WTC11 (cell line): ENCODE measurements around the gene POLR2C. TPM values are rescaled to one million over a fixed set of nuclear protein-coding genes. Genes with fewer than 3 reads are reported as not detected.

ENCODE experiments used
- ATAC-seq: fragments of 200-7000 bp; cut with Tn5 transposase; 2 replicates; pipeline ENCODE4 v1.10.0; 2021; ENCODE audit warnings: mild to moderate bottlenecking, moderate library complexity
- CTCF ChIA-PET: fragments of 300-600 bp; sonication (Branson Sonifier 250); formaldehyde crosslinking; loops from one replicate; lab custom pipeline; 2021; ENCODE audit warnings: antibody characterized with exemption; lab: Charles Lee
- POLR2A ChIA-PET: fragments of 350-600 bp; sonication (Branson Sonifier 250); formaldehyde crosslinking; loops from one replicate; lab custom pipeline; 2021; ENCODE audit warnings: antibody characterized with exemption; lab: Charles Lee
- DNase-seq: peaks from one replicate; pipeline ENCODE4 v3.0.0; 2021; ENCODE audit warnings: low spot score
- H3K27ac Mint-ChIP-seq: 2 replicates; pipeline ENCODE4 v1.8.0; 2021; ENCODE audit warnings: mixed read lengths
- H3K27me3 Mint-ChIP-seq: 2 replicates; pipeline ENCODE4 v1.8.0; 2021; ENCODE audit warnings: low read depth, mild to moderate bottlenecking, moderate library complexity, mixed read lengths
- H3K36me3 Mint-ChIP-seq: 2 replicates; pipeline ENCODE4 v1.8.0; 2021; ENCODE audit warnings: mixed read lengths
- H3K4me1 Mint-ChIP-seq: 2 replicates; pipeline ENCODE4 v1.8.0; 2022; ENCODE audit warnings: mixed read lengths
- H3K4me3 Mint-ChIP-seq: 2 replicates; pipeline ENCODE4 v1.8.0; 2021; ENCODE audit warnings: mild to moderate bottlenecking, moderate library complexity, mixed read lengths
- H3K9me3 Mint-ChIP-seq: 2 replicates; pipeline ENCODE4 v1.8.0; 2021; ENCODE audit warnings: mixed read lengths
- ATF2 ChIP-seq: sonication (generic); formaldehyde crosslinking; IDR thresholded peaks from 2 replicates; pipeline ENCODE4 v1.8.1; 2022; ENCODE audit warnings: low read depth, missing genetic modification reagents, borderline replicate concordance
- ATF6 ChIP-seq: sonication (generic); formaldehyde crosslinking; IDR thresholded peaks from 2 replicates; pipeline ENCODE4 v1.8.1; 2023; ENCODE audit warnings: mild to moderate bottlenecking, missing genetic modification reagents
- CDX4 ChIP-seq: fragments of 250-450 bp; sonication (Bioruptor Pico); IDR thresholded peaks from 2 replicates; pipeline ENCODE4 v1.9.0; 2021; ENCODE audit warnings: moderate library complexity, mild to moderate bottlenecking, inconsistent platforms, borderline replicate concordance
- CREB1 ChIP-seq: sonication (generic); formaldehyde crosslinking; IDR thresholded peaks from 2 replicates; pipeline ENCODE4 v1.8.0; 2023; ENCODE audit warnings: mild to moderate bottlenecking, missing genetic modification reagents
- CTCF ChIP-seq: fragments of 200-600 bp; IDR thresholded peaks from 2 replicates; pipeline ENCODE4 v1.8.0; 2022; ENCODE audit warnings: antibody characterized with exemption
- E2F1 ChIP-seq: sonication (generic); formaldehyde crosslinking; IDR thresholded peaks from 2 replicates; pipeline ENCODE4 v1.8.0; 2022; ENCODE audit warnings: mild to moderate bottlenecking, missing genetic modification reagents
- FOXK1 ChIP-seq: sonication (generic); formaldehyde crosslinking; IDR thresholded peaks from 2 replicates; pipeline ENCODE4 v1.8.0; 2022; ENCODE audit warnings: mild to moderate bottlenecking, moderate library complexity, missing genetic modification reagents
- GTF2I ChIP-seq: fragments of 250-450 bp; sonication (Bioruptor Pico); conservative IDR thresholded peaks from 2 replicates; pipeline ENCODE4 v1.4.0; 2021; ENCODE audit warnings: mild to moderate bottlenecking
- IRF2 ChIP-seq: sonication (generic); formaldehyde crosslinking; IDR thresholded peaks from 2 replicates; pipeline ENCODE4 v1.8.0; 2022; ENCODE audit warnings: low read depth, missing genetic modification reagents, borderline replicate concordance
- MAX ChIP-seq: sonication (generic); formaldehyde crosslinking; IDR thresholded peaks from 2 replicates; pipeline ENCODE4 v1.8.0; 2022; ENCODE audit warnings: mild to moderate bottlenecking, missing genetic modification reagents
- MLX ChIP-seq: sonication (generic); formaldehyde crosslinking; IDR thresholded peaks from 2 replicates; pipeline ENCODE4 v1.8.1; 2023; ENCODE audit warnings: mild to moderate bottlenecking, missing genetic modification reagents, moderate library complexity
- NFATC4 ChIP-seq: fragments of 250-450 bp; sonication (Bioruptor Pico); IDR thresholded peaks from 2 replicates; pipeline ENCODE4 v1.9.0; 2021; ENCODE audit warnings: mild to moderate bottlenecking
- SMAD3 ChIP-seq: sonication (generic); formaldehyde crosslinking; IDR thresholded peaks from 2 replicates; pipeline ENCODE4 v1.8.0; 2022; ENCODE audit warnings: missing genetic modification reagents, mild to moderate bottlenecking, borderline replicate concordance
- SMAD4 ChIP-seq: sonication (generic); formaldehyde crosslinking; IDR thresholded peaks from 2 replicates; pipeline ENCODE4 v1.8.0; 2022; ENCODE audit warnings: mild to moderate bottlenecking, missing genetic modification reagents
- TEAD1 ChIP-seq: sonication (generic); formaldehyde crosslinking; IDR thresholded peaks from 2 replicates; pipeline ENCODE4 v1.8.0; 2022; ENCODE audit warnings: mild to moderate bottlenecking, missing genetic modification reagents
- ZBTB43 ChIP-seq: sonication (generic); formaldehyde crosslinking; IDR thresholded peaks from 2 replicates; pipeline ENCODE4 v1.8.1; 2023; ENCODE audit warnings: mild to moderate bottlenecking, missing genetic modification reagents
- ZNF263 ChIP-seq: sonication (generic); formaldehyde crosslinking; IDR thresholded peaks from 2 replicates; pipeline ENCODE4 v1.8.1; 2022; ENCODE audit warnings: low read depth, mild to moderate bottlenecking, moderate library complexity, missing genetic modification reagents
- ZNF281 ChIP-seq: sonication (generic); formaldehyde crosslinking; IDR thresholded peaks from 2 replicates; pipeline ENCODE4 v1.8.0; 2023; ENCODE audit warnings: mild to moderate bottlenecking, missing genetic modification reagents
- ZNF416 ChIP-seq: fragments of 250-450 bp; sonication (Bioruptor Pico); IDR thresholded peaks from 2 replicates; pipeline ENCODE4 v1.9.0; 2021; ENCODE audit warnings: mild to moderate bottlenecking, inconsistent platforms
- ZNF423 ChIP-seq: fragments of 250-450 bp; sonication (Bioruptor Pico); IDR thresholded peaks from 2 replicates; pipeline ENCODE4 v2.1.2; 2022; ENCODE audit warnings: mild to moderate bottlenecking, moderate library complexity
- total RNA-seq: library from RNA; stranded (reverse); gene quantifications from 3 replicates; pipeline ENCODE4 v1.2.3, GENCODE V29; 2021

The POLR2C gene
- total RNA-seq, 1 experiment from 2014 or later: 75.4 TPM

- H3K4me1 Mint-ChIP-seq: peaks cover 34% of the 10 kb centered on the region
- CTCF ChIA-PET: interaction anchor here (8.2 kb wide), 1 partner anchor 48 kb away, joined by 80 read pairs; no protein-coding TSS in a partner anchor
- H3K27ac Mint-ChIP-seq: no peak overlapping the region
- ATAC-seq: no peak
- TF ChIP-seq ZBTB43 (CRISPR knock-in tag): no peak
- TF ChIP-seq GTF2I (CRISPR knock-in tag): no peak
- no peak for TF ChIP-seq SMAD3 (CRISPR knock-in tag)
- no peak for TF ChIP-seq SMAD4 (CRISPR knock-in tag)
- no peak for TF ChIP-seq ZNF263 (CRISPR knock-in tag)
- TF ChIP-seq ZNF416 (CRISPR knock-in tag): no peak
- TF ChIP-seq E2F1 (CRISPR knock-in tag): no peak
- no peak for TF ChIP-seq ZNF281 (CRISPR knock-in tag)
- TF ChIP-seq TEAD1: no peak
- no peak for TF ChIP-seq CDX4 (CRISPR knock-in tag)
- no peak for TF ChIP-seq CREB1 (CRISPR knock-in tag)
- TF ChIP-seq ATF6 (CRISPR knock-in tag): no peak
- no peak for TF ChIP-seq IRF2
- no peak for TF ChIP-seq CTCF
- no peak for TF ChIP-seq NFATC4 (CRISPR knock-in tag)
- TF ChIP-seq MLX (CRISPR knock-in tag): no peak
- no peak for TF ChIP-seq ZNF423 (CRISPR knock-in tag)
- no peak for TF ChIP-seq MAX (CRISPR knock-in tag)
- TF ChIP-seq ATF2 (CRISPR knock-in tag): no peak
- no peak for TF ChIP-seq FOXK1 (CRISPR knock-in tag)
- no peaks in the 10 kb centered on the region for H3K27me3 Mint-ChIP-seq
- POLR2A ChIA-PET: interaction anchor here (0.5 to 1.1 kb wide), 2 partner anchors 23 to 37 kb away, joined by 3 read pairs; partner anchors contain the start of genes CIAPIN1 and COQ9
- H3K36me3 Mint-ChIP-seq: peaks cover 58% of the 10 kb centered on the region
- DNase-seq: no peak
- H3K9me3 Mint-ChIP-seq: no peaks in the 10 kb centered on the region
- H3K4me3 Mint-ChIP-seq: no peak overlapping the region
Measured at GRCh38 chr16:57469917-57470470, 7.5 kb downstream of the POLR2C start.
